ENCODE results near the gene SOX14.

SOX14 gene

DNA sequence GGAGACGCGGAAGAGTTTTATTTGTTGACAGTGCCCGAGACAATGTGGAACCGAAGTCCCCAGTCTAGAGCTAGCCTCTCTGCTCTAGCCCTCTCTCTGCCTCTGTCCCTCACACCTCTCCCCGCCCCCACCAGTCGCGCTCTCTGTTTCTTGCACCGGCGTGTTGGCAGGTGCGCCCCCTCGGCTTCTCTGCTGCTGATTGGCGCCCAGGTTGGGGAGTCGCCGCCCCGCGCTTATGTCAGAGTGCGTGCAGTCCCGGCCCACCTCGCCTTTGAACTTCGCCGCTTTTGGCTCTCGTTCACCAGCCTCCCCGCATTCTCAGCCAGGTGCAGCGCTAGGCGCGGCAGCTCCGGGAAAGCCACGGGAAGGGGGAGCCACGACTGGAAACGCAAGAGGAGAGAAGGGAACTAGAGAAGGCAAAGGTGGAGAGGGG lies at the start of gene SOX14:
TSS of gene SOX14 (plus strand) at position 315 of the 433 bp plus-strand sequence. CDS start 470 bp downstream, outside the sequence.
- Mint-ChIP-seq H3K27me3 (peaks cover 95% of the 10 kb centered on the region), H3K36me3 (ENCODE audit: low read depth) (no peaks in the 10 kb centered on the region), H3K27ac (no peak within 1 kb of the TSS), H3K4me1 (ENCODE audit: low read depth) (peaks cover 7% of the 10 kb centered on the region), H3K4me3 (no peak within 1 kb of the TSS), H3K9me3 (no peaks in the 10 kb centered on the region)
- DNase-seq: no peak

DNA sequence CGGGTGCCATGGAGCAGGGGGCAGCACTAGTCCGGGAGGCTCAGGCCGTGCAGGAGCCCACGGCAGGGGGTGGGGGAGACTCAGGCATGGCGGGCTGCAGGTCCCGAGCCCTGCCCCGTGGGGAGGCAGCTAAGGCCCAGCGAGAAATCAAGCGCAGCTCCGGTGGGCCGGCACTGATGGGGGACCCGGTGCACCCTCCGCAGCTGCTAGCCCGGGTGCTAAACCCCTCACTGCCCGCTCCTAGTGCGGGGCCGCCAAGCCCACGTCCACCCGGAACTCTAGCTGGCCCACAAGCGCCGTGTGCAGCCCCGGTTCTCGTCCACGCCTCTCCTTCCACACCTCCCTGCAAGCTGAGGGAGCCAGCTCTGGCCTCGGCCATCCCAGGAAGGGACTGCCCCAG lies 49.6 kb upstream of the SOX14 start:
- H3K9me3 Mint-ChIP-seq: peaks cover 11% of the 10 kb centered on the region
- H3K4me3 Mint-ChIP-seq: no peak overlapping the region
- no peak for DNase-seq
- H3K36me3 Mint-ChIP-seq (ENCODE audit: low read depth): no peaks in the 10 kb centered on the region
- H3K27me3 Mint-ChIP-seq: no peaks in the 10 kb centered on the region
- no peaks in the 10 kb centered on the region for H3K4me1 Mint-ChIP-seq (ENCODE audit: low read depth)
- no peak overlapping the region for H3K27ac Mint-ChIP-seq

DNA sequence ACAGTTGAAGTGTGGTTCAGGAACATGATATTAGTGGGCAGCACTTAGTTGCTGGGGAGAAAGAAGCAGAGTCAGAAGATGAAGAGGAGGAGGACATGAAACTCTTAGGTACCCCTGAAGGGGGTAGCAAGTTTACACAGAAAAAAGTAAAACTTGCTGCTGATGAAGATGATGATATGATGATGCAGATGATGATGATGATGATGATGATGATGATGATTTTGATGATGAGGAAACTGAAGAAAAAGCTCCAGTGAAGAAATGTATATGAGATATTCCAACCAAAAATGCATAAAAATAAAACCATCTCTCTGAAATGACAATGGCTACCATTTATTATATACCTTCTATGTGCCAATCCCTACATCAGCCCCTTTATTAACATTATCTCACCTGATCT lies 39.9 kb upstream of the SOX14 start:
- Mint-ChIP-seq H3K27ac (no peak overlapping the region), H3K36me3 (ENCODE audit: low read depth) (no peaks in the 10 kb centered on the region), H3K4me3 (no peak overlapping the region), H3K9me3 (peaks cover 5% of the 10 kb centered on the region), H3K4me1 (ENCODE audit: low read depth) (no peaks in the 10 kb centered on the region), H3K27me3 (no peaks in the 10 kb centered on the region)
- DNase-seq: no peak

DNA sequence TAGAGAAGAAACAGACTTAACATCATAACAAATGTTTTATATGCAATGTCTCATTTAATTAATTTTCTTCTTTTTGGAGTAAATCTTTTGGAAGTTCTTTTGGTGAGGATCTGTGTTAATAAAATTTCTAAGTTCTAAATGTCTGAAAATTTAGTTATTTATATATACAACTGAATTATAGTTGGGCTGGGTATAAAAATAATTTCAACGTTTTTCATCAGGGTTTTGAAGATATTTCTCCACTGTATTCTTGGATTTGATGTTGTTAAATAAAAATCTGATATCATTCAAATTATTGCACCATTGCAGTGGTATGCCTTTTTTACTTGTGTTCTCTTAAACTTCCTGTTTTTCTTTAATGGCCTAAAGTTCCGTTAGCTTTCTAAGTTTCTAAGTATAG lies 26.9 kb upstream of the SOX14 start:
- H3K4me1 Mint-ChIP-seq (ENCODE audit: low read depth): no peaks in the 10 kb centered on the region
- H3K4me3 Mint-ChIP-seq: no peak overlapping the region
- no peaks in the 10 kb centered on the region for H3K36me3 Mint-ChIP-seq (ENCODE audit: low read depth)
- H3K27me3 Mint-ChIP-seq: no peaks in the 10 kb centered on the region
- H3K27ac Mint-ChIP-seq: no peak overlapping the region
- DNase-seq: no peak
- peaks cover 16% of the 10 kb centered on the region for H3K9me3 Mint-ChIP-seq

DNA sequence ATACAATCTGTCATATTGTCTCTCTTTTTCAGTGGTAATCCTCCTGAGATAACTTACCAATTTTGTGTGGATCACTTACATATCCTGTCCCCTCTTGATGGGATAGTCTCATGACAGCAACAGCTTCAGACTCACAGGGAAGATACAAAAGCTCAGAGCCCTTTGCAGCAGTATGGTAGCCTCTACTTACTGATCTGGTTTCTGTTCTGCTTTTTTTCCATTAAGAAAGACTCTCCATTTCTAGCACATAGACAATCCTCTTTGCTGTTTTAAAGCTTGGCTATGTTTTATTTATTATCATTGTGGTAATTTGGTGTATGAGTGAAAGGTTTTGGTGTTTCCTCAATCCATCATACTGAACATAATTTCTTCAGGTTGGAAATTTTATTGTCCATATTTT lies 25.4 kb upstream of the SOX14 start:
- no peaks in the 10 kb centered on the region for H3K4me1 Mint-ChIP-seq (ENCODE audit: low read depth)
- H3K9me3 Mint-ChIP-seq: peaks cover 16% of the 10 kb centered on the region
- H3K27me3 Mint-ChIP-seq: no peaks in the 10 kb centered on the region
- no peak overlapping the region for H3K27ac Mint-ChIP-seq
- H3K36me3 Mint-ChIP-seq (ENCODE audit: low read depth): no peaks in the 10 kb centered on the region
- H3K4me3 Mint-ChIP-seq: no peak overlapping the region
- no peak for DNase-seq

DNA sequence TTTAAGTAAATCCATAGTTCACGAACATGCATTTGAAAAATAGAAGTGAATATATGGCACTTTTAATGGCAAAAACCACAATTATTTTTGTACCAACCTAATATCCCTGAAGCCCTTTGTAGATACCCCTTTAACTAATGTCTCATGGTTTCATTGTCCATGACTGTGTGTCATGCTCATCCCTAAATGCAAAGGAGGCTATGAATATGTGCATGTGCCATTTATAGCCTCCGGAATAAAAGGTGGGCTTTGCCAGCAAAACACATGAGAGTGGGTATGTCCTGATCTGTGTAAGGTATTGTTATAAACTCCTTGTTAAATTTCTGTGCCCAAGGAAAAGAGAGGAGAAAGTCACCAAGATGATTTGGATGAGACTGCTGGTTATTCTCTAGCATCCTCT lies 20.5 kb upstream of the SOX14 start:
- Mint-ChIP-seq H3K36me3 (ENCODE audit: low read depth) (no peaks in the 10 kb centered on the region), H3K27me3 (no peaks in the 10 kb centered on the region), H3K27ac (no peak overlapping the region), H3K4me3 (no peak overlapping the region), H3K4me1 (ENCODE audit: low read depth) (no peaks in the 10 kb centered on the region), H3K9me3 (peaks cover under 1% of the 10 kb centered on the region)
- no peak for DNase-seq

DNA sequence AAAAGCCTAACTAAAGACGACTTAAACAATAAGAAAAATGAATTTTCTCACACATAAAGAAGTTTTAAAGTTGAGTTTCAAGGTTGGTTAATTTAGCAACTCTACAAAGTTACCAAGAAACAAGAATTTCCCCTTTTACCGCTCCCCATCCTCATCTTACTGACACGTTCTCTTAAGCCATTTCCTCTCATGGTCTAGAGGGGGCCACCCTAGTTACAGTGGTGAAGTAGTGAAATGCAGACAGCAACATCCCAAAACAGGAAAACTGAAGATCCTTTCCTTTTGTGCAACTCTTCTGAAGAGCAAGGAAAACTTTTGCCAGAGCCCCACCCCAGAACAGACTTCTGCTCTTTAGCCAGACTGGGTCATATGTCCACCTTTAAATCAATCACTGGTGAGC lies 17.3 kb upstream of the SOX14 start:
- DNase-seq: no peak
- H3K9me3 Mint-ChIP-seq: peaks cover 2% of the 10 kb centered on the region
- H3K36me3 Mint-ChIP-seq (ENCODE audit: low read depth): no peaks in the 10 kb centered on the region
- no peaks in the 10 kb centered on the region for H3K4me1 Mint-ChIP-seq (ENCODE audit: low read depth)
- H3K27me3 Mint-ChIP-seq: peaks cover 3% of the 10 kb centered on the region
- H3K4me3 Mint-ChIP-seq: no peak overlapping the region
- no peak overlapping the region for H3K27ac Mint-ChIP-seq

DNA sequence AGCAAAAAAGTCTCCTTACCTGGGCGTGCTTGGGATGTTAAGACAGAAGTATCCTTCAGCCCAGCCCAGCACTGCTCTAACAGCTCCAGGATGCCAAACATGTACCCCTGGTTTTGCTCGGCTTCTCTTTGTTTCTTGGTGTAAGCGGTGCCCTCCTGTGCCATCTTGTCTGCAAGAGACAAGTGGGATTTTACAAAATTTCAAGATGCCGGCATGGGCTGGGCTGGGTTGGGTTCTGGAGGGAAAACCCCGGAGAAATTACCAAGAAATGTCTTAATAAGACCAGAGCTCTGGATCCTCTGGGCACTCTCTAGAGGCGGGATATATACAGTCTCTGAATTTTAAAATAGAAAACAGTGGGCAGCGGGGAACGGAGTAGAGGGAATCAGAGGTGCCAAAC lies 4.6 kb upstream of the SOX14 start:
- Mint-ChIP-seq H3K27me3 (peaks cover 64% of the 10 kb centered on the region), H3K27ac (no peak overlapping the region), H3K4me3 (no peak overlapping the region), H3K9me3 (no peaks in the 10 kb centered on the region), H3K36me3 (ENCODE audit: low read depth) (no peaks in the 10 kb centered on the region), H3K4me1 (ENCODE audit: low read depth) (peaks cover 5% of the 10 kb centered on the region)
- no peak for DNase-seq

DNA sequence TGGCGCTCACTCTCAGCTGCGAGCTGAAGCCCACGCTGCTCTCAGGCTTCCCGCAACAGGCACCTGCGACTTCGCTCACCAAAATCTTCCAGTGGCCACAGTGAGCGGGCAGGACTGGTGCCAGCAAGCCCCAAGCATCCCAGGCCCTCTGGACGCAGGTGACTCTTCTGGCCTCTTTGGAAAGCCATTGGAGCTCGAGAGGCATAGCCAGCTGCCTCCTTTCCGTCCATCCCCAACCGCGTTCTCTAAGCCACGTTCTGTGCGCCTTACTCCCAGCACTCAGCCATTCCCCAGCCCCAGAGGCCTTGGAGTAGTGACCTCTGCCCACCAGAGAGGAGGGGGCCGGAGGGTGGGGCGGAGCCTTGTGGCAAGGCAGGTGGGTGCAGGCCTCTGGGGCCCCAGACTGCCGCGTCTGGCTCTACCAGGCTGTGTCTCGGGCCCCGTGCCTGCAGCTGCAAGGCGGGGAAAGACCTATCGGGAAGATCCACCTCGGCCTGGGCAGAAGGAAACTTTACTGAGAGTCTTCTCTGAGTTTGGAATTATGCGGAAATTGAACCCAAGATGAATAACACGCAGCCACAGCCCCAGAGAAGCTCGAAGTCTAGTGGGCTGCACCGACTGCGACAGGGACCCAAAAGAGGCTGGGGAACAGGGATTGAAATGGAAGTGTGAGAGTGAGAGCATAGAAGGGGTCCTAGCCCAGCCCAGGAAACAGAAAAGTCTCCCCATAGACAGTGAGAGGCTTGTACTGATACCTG lies 3.6 kb upstream of the SOX14 start:
- Mint-ChIP-seq H3K4me3 (no peak overlapping the region), H3K36me3 (ENCODE audit: low read depth) (no peaks in the 10 kb centered on the region), H3K27me3 (peaks cover 72% of the 10 kb centered on the region), H3K9me3 (no peaks in the 10 kb centered on the region), H3K27ac (no peak overlapping the region), H3K4me1 (ENCODE audit: low read depth) (peaks cover 5% of the 10 kb centered on the region)
- no peak for DNase-seq

DNA sequence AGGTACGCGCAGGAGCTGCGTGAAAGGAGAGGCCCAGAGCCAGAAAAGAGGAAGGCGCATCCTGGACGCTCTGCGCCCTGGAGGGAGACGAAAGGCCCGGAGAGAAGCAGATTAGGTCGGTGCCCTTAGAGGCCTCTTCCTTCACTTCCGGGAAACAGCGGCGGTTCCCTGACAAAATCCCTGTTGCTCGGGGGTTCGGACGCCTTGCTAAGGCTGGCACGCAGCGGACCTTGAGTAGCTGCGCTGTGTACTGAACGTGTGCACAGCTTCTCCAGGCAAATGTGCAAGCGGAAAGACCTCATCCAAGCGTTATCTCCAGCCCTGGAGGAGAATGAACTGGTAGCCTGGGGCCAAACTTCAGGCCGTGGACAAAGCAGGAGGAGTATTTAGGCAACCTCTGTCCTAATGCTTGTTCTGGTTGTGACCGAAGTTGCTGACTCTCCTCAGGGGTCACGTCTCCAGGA lies 3.0 kb upstream of the SOX14 start:
- no peaks in the 10 kb centered on the region for H3K9me3 Mint-ChIP-seq
- no peak overlapping the region for H3K4me3 Mint-ChIP-seq
- DNase-seq: no peak
- no peaks in the 10 kb centered on the region for H3K36me3 Mint-ChIP-seq (ENCODE audit: low read depth)
- H3K4me1 Mint-ChIP-seq (ENCODE audit: low read depth): peaks cover 5% of the 10 kb centered on the region
- H3K27me3 Mint-ChIP-seq: peaks cover 79% of the 10 kb centered on the region
- H3K27ac Mint-ChIP-seq: no peak overlapping the region

DNA sequence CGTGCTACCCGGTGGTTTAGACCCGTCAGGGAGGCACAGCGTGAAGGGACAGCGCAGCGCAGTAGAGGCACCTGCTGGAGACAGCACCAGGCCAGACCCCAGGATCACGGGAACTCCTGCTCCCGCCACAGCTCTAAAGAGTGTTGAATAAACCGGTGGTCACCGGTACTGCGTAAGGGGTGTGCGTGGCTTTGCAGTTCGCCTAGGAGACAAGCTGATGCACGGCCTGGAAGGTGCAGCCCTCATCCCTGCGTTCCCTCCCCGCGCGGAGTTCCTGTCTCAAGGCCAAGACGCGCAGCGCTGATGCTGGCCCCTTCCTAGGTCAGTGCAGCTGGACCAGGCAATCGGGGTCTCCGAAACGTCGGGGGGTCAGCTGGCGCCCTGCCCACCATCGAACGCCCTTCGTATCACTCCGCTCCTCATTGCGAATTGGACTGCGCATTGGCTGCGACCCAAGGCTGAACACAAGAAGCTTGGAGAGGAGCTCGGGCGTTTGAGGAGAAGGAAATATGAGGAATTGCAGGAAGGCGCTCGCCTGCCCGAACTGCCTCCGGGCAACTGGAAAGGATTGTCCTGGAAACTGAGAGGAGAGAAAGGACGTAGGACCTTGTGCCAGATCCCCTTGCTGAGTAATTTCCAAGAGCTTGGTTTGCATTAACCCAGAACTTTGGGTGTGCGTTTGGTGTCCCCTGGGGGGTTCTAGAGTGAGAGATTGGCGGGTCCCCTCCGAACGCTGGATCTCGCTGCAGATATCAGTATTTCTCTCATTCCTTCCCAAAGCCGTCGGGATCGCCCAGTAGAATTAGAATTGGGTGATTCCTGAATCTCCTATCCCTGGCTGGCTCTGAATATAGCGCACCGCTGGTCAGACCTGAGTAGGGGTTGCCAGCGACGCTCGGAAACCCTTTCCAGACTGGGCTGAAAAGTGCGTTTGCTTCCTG lies 2.3 kb upstream of the SOX14 start:
- Mint-ChIP-seq H3K36me3 (ENCODE audit: low read depth) (no peaks in the 10 kb centered on the region), H3K27me3 (peaks cover 86% of the 10 kb centered on the region), H3K9me3 (no peaks in the 10 kb centered on the region), H3K4me1 (ENCODE audit: low read depth) (peaks cover 5% of the 10 kb centered on the region), H3K4me3 (no peak overlapping the region), H3K27ac (no peak overlapping the region)
- no peak for DNase-seq

DNA sequence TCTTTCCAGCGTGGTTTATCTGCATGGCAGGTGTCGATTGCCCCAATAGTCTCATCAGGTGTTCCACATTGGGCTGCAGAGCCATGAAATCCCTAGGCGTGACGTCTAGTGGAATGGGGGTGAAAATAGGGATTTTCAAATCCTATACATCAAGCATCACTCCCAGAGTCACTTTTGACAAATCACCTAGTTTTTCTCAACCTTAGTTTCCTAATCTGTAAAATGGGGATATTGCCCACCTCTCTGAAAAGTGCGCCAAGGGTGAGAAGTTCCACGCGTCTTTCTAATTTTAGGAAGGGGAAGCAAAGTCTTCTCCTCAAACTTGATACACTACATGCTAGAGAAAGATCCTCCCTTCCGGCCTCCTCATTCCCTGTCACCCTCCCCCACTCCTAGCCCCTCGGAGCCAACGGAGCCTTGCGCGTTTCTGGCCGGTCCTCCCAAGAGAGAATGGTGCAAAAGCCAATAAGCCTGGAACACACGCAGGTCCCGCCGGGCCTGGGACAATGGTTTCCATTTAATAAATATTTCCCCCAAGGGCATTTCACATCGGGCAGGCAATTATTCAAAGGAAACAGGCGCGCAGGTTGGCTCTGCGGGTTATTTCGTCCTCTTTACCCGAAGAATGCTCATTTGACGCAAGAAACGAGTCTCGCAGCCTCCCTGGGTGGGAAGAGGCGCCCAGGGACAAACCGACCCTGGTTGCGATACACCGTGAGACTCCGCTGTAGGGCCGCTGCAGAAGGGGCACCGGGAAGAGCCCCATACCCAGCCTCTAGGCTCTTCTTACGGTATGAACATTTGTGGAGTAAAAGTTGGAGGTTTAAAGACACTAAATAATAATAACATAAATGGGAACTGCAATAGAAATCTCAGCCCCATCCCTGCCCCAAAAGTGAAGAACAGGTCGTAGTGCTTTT lies 1.2 kb upstream of the SOX14 start:
- H3K9me3 Mint-ChIP-seq: no peaks in the 10 kb centered on the region
- no peak overlapping the region for H3K4me3 Mint-ChIP-seq
- DNase-seq: no peak
- H3K4me1 Mint-ChIP-seq (ENCODE audit: low read depth): peaks cover 6% of the 10 kb centered on the region
- peaks cover 91% of the 10 kb centered on the region for H3K27me3 Mint-ChIP-seq
- no peaks in the 10 kb centered on the region for H3K36me3 Mint-ChIP-seq (ENCODE audit: low read depth)
- no peak overlapping the region for H3K27ac Mint-ChIP-seq

DNA sequence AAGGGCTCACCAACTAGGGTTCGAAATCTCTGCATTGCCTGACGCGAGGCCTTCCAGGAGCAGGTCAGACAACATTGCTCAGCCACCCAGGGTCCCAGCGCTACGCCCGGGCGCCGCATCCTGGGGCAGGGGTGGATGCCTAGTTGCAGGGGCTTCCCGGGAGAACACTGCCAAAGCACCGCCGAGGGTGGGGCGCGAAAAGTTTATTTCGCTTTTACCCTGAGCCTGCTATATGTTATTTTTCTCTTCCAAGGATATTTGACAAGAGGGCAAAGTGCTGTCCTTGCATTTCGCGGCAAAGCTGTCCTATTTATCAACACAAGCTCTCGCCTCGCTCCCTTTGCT lies 549 bp upstream of the SOX14 start:
- Mint-ChIP-seq H3K9me3 (no peaks in the 10 kb centered on the region), H3K4me3 (no peak overlapping the region), H3K4me1 (ENCODE audit: low read depth) (peaks cover 7% of the 10 kb centered on the region), H3K36me3 (ENCODE audit: low read depth) (no peaks in the 10 kb centered on the region), H3K27me3 (peaks cover 94% of the 10 kb centered on the region), H3K27ac (no peak overlapping the region)
- no peak for DNase-seq

DNA sequence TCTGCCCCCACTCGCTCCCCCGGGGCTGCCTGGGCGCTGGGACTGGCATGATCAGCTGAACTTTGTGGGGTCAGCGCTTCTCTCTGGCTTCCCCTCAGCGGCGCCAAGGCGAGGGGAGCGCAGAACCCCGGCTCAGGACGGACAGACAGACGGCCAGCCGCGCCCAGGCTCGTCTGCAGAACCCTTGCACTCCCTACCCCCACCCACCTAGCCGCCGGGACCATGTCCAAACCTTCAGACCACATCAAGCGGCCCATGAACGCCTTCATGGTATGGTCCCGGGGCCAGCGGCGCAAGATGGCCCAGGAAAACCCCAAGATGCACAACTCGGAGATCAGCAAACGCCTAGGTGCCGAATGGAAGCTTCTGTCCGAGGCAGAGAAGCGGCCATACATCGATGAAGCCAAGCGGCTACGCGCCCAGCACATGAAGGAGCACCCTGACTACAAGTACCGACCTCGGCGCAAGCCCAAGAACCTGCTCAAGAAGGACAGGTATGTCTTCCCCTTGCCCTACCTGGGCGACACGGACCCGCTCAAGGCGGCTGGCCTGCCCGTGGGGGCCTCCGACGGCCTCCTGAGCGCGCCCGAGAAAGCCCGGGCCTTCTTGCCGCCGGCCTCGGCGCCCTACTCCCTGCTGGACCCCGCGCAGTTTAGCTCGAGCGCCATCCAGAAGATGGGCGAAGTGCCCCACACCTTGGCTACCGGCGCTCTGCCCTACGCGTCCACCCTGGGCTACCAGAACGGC lies 621 bp downstream of the SOX14 start:
- Mint-ChIP-seq H3K4me1 (ENCODE audit: low read depth) (peaks cover 7% of the 10 kb centered on the region), H3K27ac (no peak overlapping the region), H3K4me3 (no peak overlapping the region), H3K9me3 (no peaks in the 10 kb centered on the region), H3K36me3 (ENCODE audit: low read depth) (no peaks in the 10 kb centered on the region), H3K27me3 (peaks cover 98% of the 10 kb centered on the region)
- no peak for DNase-seq

Data from activated T-cell treated with anti-CD3 and anti-CD28 coated beads, Interleukin-2, amount 50 U/mL, for 24 hours (primary cell).